Endothelial cell of umbilical vein (primary cell): Measurements from ENCODE around the gene MAP4K2.

Experiments used
- EZH2 ChIP-seq: IDR thresholded peaks from 2 replicates; pipeline ENCODE4 v1.6.1; 2012; ENCODE audit warnings: borderline replicate concordance, low read depth, mild to moderate bottlenecking, moderate library complexity, low read length, inconsistent platforms; ENCODE audit not compliant: severe bottlenecking
- MAX ChIP-seq: IDR thresholded peaks from 2 replicates; pipeline ENCODE4 v1.6.1; 2011; ENCODE audit not compliant: insufficient read depth, insufficient read length
- MYC ChIP-seq: IDR thresholded peaks from one replicate; pipeline ENCODE4 v1.6.1; 2011; ENCODE audit warnings: mild to moderate bottlenecking, low read depth, low read length
- POLR2A ChIP-seq: IDR thresholded peaks from 2 replicates; pipeline ENCODE4 v1.6.1; 2012; ENCODE audit warnings: low read depth, mild to moderate bottlenecking, control low read depth, low read length
- POLR2AphosphoS5 ChIP-seq: IDR thresholded peaks from 2 replicates; pipeline ENCODE4 v1.6.1; 2012; ENCODE audit warnings: low read depth, mild to moderate bottlenecking, control low read depth, low read length, moderate library complexity; ENCODE audit not compliant: insufficient read depth
- TF ChIP-seq, protein P1 (sequence below), 2 donors: IDR thresholded peaks; 1 replicate in 1 of 2; 2 replicates in 1 of 2; pipeline ENCODE4 v1.5.1; 2011; ENCODE audit warnings: low read length in 2 of 2, mild to moderate bottlenecking in 2 of 2, moderate library complexity in 2 of 2, control low read depth in 1 of 2, inconsistent platforms in 1 of 2, low read depth in 1 of 2; ENCODE audit not compliant: insufficient read depth in 1 of 2; ENCODE audit errors: extremely low read depth in 1 of 2

DNA sequence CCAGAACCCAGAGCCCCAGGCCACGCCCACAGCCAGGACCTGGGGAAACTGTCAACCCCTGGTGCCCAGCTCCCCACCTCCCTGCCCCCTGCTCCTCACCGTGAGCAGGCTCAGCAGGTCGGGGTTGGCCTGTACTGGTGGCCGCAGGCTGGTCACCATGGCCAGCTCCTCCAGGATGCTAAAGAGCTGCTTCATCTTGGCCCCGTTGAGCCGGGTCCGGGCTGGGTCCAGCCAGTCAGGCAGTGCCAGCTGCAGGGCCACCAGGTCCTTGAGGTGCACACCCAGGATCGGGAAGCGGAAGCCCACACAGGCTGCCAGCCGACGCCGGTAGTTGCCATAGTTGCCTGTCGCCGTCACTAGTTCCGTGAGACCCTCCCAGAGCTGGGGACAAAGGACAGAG, 66.4 kb downstream of the MAP4K2 start:
- TF ChIP-seq, protein P1, sequence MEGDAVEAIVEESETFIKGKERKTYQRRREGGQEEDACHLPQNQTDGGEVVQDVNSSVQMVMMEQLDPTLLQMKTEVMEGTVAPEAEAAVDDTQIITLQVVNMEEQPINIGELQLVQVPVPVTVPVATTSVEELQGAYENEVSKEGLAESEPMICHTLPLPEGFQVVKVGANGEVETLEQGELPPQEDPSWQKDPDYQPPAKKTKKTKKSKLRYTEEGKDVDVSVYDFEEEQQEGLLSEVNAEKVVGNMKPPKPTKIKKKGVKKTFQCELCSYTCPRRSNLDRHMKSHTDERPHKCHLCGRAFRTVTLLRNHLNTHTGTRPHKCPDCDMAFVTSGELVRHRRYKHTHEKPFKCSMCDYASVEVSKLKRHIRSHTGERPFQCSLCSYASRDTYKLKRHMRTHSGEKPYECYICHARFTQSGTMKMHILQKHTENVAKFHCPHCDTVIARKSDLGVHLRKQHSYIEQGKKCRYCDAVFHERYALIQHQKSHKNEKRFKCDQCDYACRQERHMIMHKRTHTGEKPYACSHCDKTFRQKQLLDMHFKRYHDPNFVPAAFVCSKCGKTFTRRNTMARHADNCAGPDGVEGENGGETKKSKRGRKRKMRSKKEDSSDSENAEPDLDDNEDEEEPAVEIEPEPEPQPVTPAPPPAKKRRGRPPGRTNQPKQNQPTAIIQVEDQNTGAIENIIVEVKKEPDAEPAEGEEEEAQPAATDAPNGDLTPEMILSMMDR (IDR thresholded peaks at IDR 0.05; ENCODE audit: extremely low read depth in 1 of 2, insufficient read depth in 1 of 2, low read depth in 1 of 2, low read length in 2 of 2): no peak
- TF ChIP-seq MAX (no peak), POLR2A (no peak), MYC (no peak), POLR2AphosphoS5 (no peak), EZH2 (no peak)
